Measurements from ENCODE around the gene GPT2.

GPT2 gene

GRCh38 chr16:46898006-46898405 is 13.8 kb downstream of the GPT2 start:
- DNase-seq = no peak

- no peak for DNase-seq
Observed at GRCh38 chr16:46899443-46900143, 15.4 kb downstream of the GPT2 start.

GRCh38 chr16:46900455-46901235 is 16.5 kb downstream of the GPT2 start:
- DNase-seq = no peak

DNA sequence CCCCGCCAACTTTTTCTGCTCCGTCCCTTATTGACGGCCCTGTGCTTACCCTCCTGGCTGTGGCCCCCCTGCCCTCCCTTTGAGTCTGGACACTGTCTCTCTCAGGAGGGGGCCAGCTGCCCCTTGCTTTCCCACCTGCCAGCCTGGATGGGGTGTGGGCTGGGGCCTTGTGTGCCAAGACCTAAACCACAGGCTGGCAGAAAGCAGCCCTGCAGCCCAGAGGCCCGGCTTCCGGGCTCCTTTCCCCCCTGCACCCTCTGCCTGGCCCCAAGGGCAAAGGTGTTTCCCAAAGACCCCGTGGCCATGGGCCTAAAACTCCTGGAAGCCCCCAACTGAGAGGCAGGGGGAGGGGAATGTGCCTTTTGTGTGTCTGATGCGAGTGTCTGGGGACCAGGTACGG is 17.5 kb downstream of the GPT2 start:
- peak in 1 of 14 donors; percentile 41 for DNase-seq

DNA sequence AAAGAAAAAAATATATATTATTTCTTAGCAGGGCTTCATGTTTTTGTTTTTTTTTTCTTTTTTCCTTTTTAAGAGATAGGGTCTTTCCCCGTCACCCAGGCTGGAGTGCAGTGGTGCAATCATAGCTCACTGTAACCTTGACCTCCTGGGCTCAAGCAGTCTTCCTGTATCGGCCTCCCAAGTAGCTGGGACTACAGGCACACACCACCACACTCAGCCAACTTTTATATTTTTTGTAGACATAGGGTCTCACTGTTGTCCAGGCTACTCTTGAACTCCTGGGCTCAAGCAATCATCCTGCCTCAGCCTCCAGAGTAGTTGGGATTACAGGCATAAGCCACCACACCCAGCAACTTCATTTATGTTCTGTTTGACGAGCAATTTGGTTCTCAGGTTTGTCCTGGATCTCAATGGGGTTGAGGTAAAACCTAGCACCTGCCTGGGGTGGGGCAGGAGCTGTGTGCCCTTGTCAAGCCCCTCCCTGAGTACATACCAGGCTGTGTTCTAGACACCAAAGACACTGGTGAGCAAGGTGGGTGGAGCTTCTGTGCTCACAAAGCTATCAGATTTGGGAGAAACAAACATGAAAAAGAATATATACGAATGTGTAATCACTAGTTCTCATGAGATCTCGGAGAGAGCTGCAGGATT is 19.2 kb downstream of the GPT2 start:
- DNase-seq = no peak

- no peak for DNase-seq
Observed at GRCh38 chr16:46904471-46904870, 20.3 kb downstream of the GPT2 start.

GRCh38 chr16:46906360-46907060 is 22.3 kb downstream of the GPT2 start:
- no peak for DNase-seq

DNA sequence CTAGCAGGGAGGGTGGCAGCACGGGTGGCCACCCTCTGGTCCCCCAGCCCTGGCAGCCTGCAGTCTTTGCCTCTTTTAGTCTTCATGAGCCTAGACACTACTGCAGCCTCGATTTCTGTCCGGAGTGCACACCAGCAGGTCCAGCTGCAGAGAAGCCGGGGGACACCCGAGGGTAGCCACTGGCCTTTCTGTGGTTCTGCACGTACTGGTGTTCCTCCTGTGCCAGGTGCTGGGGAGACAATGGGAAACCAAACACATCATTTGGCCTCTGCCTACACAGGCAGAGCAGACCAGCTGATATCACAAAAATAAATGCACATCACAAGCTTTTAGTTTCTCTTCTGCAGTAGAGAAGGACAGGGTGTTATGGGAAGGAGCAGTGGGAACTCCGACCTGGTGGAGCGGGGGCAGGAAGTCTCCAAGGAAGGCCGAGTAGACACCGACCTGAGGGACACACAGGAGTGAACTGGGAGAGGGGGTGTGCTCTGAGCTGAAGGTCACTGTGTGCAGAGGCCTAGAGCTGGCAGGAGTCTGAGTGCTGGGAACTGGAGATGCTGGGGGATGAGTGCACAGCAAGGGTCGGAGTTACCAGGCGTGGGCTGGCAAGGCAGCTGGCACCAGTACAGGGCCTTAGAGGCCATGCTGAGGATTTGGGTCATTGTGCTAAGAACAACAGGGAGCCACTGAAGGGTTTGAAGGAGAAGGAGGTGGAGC is 23.1 kb downstream of the GPT2 start:
- peak in 1 of 14 donors; percentile 44 for DNase-seq

- peak in 10 of 14 donors; percentile 22 to 70 (median 45) for DNase-seq
Observed at GRCh38 chr16:46908540-46909372, 24.6 kb downstream of the GPT2 start.

DNA sequence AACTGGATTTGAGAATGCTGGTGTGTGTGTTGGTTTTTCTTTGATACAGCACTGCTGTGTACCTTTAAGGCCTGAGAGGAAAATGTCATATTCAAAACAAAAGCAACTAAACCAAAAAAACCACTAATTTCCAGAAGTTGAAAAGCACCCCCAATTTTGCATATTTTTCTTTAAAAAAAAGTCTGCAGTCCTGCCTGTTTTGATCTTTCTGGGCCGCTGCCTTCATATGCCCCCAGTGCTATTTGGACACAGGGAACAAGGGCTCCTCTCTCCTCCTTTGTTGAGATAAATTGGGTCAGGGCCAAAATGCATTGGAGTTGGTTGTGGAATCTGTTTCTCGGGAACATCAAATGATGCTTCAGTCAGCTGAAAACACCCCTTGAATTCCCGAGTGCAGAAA is 26.9 kb downstream of the GPT2 start:
- DNase-seq = peak in 8 of 14 donors; percentile 14 to 53 (median 38)

- DNase-seq = no peak
Observed at GRCh38 chr16:46911650-46912049, 27.5 kb downstream of the GPT2 start.

- DNase-seq = no peak
Observed at GRCh38 chr16:46914556-46915201, 30.5 kb downstream of the GPT2 start.

DNA sequence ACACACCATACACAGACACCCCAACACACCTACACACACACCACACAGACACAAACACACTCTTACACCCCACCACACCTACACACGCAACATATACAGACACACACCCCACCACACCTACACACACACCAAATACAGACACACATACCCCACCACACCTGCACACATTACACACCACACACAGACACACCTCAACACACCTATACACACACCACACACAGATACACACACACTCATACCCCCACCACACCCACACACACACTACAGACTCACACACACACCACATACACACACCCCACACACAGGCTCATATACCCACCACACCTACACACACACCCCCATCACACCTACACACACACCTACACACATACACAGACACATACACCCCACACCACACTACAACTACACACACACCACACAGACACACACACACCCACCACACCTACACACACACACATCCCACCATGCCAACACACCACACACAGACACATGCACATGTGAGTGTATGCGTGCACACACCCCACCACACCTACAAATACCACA is 31.4 kb downstream of the GPT2 start:
- DNase-seq = no peak

DNA sequence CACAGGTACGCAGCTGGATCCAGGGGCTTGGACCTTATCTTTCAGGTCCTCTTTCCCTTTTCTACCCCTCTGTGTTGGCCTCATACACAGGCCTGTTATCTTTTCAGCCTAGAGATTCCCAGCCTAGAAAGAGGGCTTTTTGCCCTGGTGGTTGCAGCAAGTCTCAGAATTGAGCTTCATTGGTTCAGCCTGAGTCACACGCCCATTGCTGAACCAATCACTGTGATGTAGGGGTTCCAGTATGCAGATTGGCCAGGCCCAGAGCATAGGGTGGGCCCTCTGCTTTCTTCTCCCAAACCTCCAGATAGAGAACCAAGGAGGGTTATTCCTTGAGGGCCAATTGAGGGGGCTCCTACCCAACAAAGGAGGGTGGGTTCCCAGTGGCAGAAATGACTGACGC is 32.8 kb downstream of the GPT2 start:
- no peak for DNase-seq

GRCh38 chr16:46918400-46918799 is 34.2 kb downstream of the GPT2 start:
- no peak for DNase-seq

DNA sequence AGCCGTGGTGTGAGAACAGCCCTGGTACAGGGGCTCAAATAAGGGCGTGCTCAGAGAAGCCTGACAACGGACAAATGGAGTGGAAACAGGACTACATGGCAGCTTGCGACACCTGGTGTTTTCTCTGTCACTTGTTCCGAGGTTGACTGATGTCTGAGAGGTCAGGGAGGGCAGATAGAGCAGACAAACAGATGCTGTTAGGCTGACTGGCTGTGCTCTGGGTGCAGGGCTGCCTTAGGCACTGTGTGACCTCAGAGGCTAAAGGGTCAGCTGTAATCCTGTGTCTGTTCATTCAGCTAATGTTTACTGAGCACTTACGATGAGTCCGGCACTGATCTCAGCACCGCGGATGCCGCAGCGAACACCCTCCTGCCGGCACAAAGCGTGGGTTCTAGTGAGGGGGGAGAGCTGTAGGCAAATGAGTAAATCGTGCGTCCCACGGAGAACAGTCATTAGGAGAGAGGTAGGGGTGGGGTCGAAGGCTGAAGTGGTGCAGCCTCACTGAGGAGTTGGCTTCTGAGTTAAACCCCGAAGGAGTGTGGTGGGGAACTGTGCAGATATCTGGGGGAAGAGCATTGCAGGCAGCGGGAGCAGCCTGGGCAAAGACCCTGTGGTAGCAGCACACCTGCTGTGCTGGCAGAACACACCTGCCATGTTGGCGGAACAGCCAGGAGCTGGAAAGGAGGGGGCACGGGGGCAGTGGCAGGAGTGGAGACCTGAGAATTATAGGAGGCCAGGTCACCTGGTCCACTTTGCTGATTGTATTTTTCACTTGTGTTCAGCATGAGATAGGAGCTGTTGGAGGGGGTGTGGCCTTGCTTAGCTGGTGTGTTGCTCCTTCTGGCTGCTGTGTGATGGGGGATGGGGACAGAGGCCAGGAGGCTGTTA is 35.0 kb downstream of the GPT2 start:
- peak in 2 of 14 donors; percentile 34 to 50 for DNase-seq

DNA sequence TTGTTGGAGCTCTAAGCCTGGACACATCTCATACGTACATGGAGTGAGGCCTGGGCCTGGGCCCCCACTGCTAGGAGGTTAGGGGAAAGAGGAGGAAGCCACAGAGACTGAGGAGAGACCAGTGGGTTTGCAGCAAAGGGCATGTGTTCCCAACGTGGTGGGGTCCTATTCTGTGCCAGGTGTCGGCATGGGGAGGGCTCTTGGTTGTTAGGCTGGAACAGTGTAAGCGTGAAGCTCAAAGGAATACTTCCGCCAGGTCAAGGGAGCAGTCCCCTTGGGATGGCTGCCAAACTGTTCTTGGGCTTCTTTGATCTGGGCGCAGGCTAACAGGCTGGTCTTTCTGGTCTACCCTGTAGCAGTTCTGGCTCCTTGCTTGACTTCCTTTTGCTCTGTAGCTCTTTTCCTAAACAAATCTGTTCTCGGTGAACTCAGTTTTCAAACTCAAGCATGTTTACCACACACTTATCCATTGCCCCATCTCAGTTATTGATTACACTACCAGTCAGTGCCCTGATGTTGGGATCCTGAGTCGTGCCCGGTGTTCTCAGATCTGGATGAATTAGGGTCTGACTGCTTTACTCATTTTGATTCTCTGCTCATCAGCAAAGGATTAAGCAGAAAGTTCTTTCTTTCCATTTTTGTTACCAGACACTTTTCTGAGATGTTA is 36.4 kb downstream of the GPT2 start:
- peak in 2 of 14 donors; percentile 15 to 35 for DNase-seq

DNA sequence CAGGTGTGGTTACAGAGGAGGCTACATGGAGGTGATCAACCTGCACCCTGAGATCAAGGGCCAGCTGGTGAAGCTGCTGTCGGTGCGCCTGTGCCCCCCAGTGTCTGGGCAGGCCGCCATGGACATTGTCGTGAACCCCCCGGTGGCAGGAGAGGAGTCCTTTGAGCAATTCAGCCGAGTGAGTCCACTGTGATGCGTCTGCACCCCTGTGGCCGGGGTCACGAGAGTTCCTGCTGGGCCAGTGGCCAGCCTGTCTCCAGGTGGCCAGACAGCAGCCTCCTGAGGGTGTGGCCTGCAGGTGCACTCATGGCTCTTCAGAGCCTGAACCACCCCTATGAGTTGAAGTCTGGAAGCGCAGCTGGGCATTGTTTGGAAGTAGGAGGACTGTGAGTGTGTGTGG is 38.1 kb downstream of the GPT2 start:
- DNase-seq = no peak
